Measurements from ENCODE around the gene PSTPIP1.

The PSTPIP1 gene

GRCh38 chr15:77001966-77002365 lies 7.0 kb downstream of the PSTPIP1 start:
- DNase-seq: no peak

- DNase-seq: no peak
Measured at GRCh38 chr15:77002436-77002835, 7.5 kb downstream of the PSTPIP1 start.

GRCh38 chr15:77002954-77003912 lies 8.3 kb downstream of the PSTPIP1 start:
- peak; percentile 18 to 65 (median 42) for DNase-seq

- no peak for DNase-seq
Measured at GRCh38 chr15:77004189-77004588, 9.3 kb downstream of the PSTPIP1 start.

GRCh38 chr15:77009176-77009575 lies 14.2 kb downstream of the PSTPIP1 start:
- DNase-seq: no peak

GRCh38 chr15:77009646-77010311 lies 14.9 kb downstream of the PSTPIP1 start:
- DNase-seq: no peak

GRCh38 chr15:77010312-77010686 lies 15.4 kb downstream of the PSTPIP1 start:
- DNase-seq: no peak

- DNase-seq: no peak
Measured at GRCh38 chr15:77010857-77011256, 15.9 kb downstream of the PSTPIP1 start.

- no peak for DNase-seq
Measured at GRCh38 chr15:77012117-77012712, 17.3 kb downstream of the PSTPIP1 start.

- DNase-seq: peak in 4 of 6 experiments; percentile 13 to 46 (median 25)
Measured at GRCh38 chr15:77012868-77013267, 17.9 kb downstream of the PSTPIP1 start.

- peak; percentile 13 to 54 (median 28) for DNase-seq
Measured at GRCh38 chr15:77013776-77014131, 18.8 kb downstream of the PSTPIP1 start.

- no peak for DNase-seq
Measured at GRCh38 chr15:77014132-77015081, 19.5 kb downstream of the PSTPIP1 start.

- DNase-seq: no peak
Measured at GRCh38 chr15:77015646-77016320, 20.9 kb downstream of the PSTPIP1 start.

GRCh38 chr15:77016321-77016695 lies 21.4 kb downstream of the PSTPIP1 start:
- no peak for DNase-seq

GRCh38 chr15:77017091-77017660 lies 22.2 kb downstream of the PSTPIP1 start:
- no peak for DNase-seq

- DNase-seq: no peak
Measured at GRCh38 chr15:77017761-77018720, 23.1 kb downstream of the PSTPIP1 start.

GRCh38 chr15:77018796-77019505 lies 24.0 kb downstream of the PSTPIP1 start:
- DNase-seq: no peak

GRCh38 chr15:77019521-77020331 lies 24.8 kb downstream of the PSTPIP1 start:
- no peak for DNase-seq
